K562 (cell line): ENCODE results near the gene FARP1. TPM values are rescaled to one million over a fixed set of nuclear protein-coding genes. Genes with fewer than 3 reads are reported as not detected.

Experiments
- BCL6 ChIP-seq: fragments of 250-450 bp; sonication (Bioruptor Pico); IDR thresholded peaks from 2 replicates; pipeline ENCODE4 v1.4.0; 2020
- BRCA1 ChIP-seq, 2 experiments: fragments of 450-650 bp in 1 of 2; sonication (generic) in 1 of 2; formaldehyde crosslinking in 1 of 2; IDR thresholded peaks; 2 replicates each; pipeline versions ENCODE4 v1.5.0 to v1.6.1; 2017 to 2020; ENCODE audit warnings: mild to moderate bottlenecking in 1 of 2, missing genetic modification reagents in 1 of 2
- FOXJ2 ChIP-seq: fragments of 200-800 bp; sonication (Bioruptor generic); IDR thresholded peaks from 2 replicates; pipeline ENCODE4 v1.6.1; 2016; ENCODE audit warnings: missing genetic modification characterization, missing compliant biosample characterization
- MIER1 ChIP-seq: fragments of 450-650 bp; IDR thresholded peaks from 2 replicates; pipeline ENCODE4 v1.6.1; 2016; ENCODE audit warnings: antibody characterized with exemption, mild to moderate bottlenecking, low read depth
- SAFB2 ChIP-seq: fragments of 200-400 bp; formaldehyde crosslinking; IDR thresholded peaks from 2 replicates; pipeline ENCODE4 v1.6.1; 2018; ENCODE audit warnings: borderline replicate concordance, low read length, low read depth, moderate library complexity; ENCODE audit not compliant: severe bottlenecking
- SLC30A9 ChIP-seq: fragments of 250-450 bp; sonication (Bioruptor Pico); IDR thresholded peaks from 2 replicates; pipeline ENCODE4 v1.8.0; 2022; ENCODE audit warnings: mild to moderate bottlenecking, moderate library complexity
- TAF9B ChIP-seq: fragments of 450-650 bp; IDR thresholded peaks from 2 replicates; pipeline ENCODE4 v1.6.1; 2018; ENCODE audit warnings: mild to moderate bottlenecking; ENCODE audit not compliant: partially characterized antibody
- TRIM28 ChIP-seq: fragments of 450-650 bp; IDR thresholded peaks from 2 replicates; pipeline ENCODE4 v1.6.1; 2017
- ZFP1 ChIP-seq: fragments of 450-650 bp; formaldehyde crosslinking; IDR thresholded peaks from 2 replicates; pipeline ENCODE4 v1.4.0; 2020; ENCODE audit warnings: mild to moderate bottlenecking, mixed read lengths
- ZNF584 ChIP-seq: fragments of 200-800 bp; sonication (Bioruptor generic); IDR thresholded peaks from 2 replicates; pipeline ENCODE4 v1.6.1; 2016; ENCODE audit warnings: low read depth, mild to moderate bottlenecking, missing genetic modification characterization, missing compliant biosample characterization
- ZNF75A ChIP-seq: fragments of 450-650 bp; formaldehyde crosslinking; IDR thresholded peaks from 2 replicates; pipeline ENCODE4 v1.4.0; 2020; ENCODE audit warnings: mild to moderate bottlenecking
- polyA plus RNA-seq, 8 experiments: library from polyadenylated mRNA; depleted of rRNA in 4 of 8; stranded (reverse) in 5 of 8; unstranded in 3 of 8; fragments of >200 nt; fragmentation: Nextera tagmentation in 2 of 8; fragmentation: Illumina TruSeq in 1 of 8; extraction: Ambion mirVana in 2 of 8; extraction: Trizol in 1 of 8; gene quantifications; 2 replicates each; pipeline versions ENCODE4 v1.2.1 to v1.2.3, GENCODE V29; 2011 to 2014; ENCODE audit warnings: inconsistent platforms in 1 of 8, missing spikeins in 1 of 8
- total RNA-seq, 7 experiments: library from RNA; depleted of rRNA in 6 of 7; stranded (reverse); fragments of >200 nt in 6 of 7; fragmentation: Illumina TruSeq in 2 of 7; extraction: Trizol in 2 of 7; gene quantifications; 2 replicates each; pipeline versions ENCODE4 v1.2.1 to v1.2.3, GENCODE V29; 2011 to 2021; ENCODE audit warnings: low replicate concordance in 1 of 7
- TF ChIP-seq, protein P1 (sequence below): fragments of 450-650 bp; IDR thresholded peaks from 2 replicates; pipeline ENCODE4 v1.6.1; 2016; ENCODE audit warnings: missing biosample characterization, missing genetic modification characterization
- TF ChIP-seq, protein P2 (sequence below): sonication (generic); formaldehyde crosslinking; IDR thresholded peaks from 2 replicates; pipeline ENCODE4 v1.4.0; 2020; ENCODE audit warnings: mild to moderate bottlenecking, missing genetic modification reagents
- TF ChIP-seq, protein P3 (sequence below): fragments of 450-650 bp; conservative IDR thresholded peaks from 2 replicates; pipeline ENCODE4 v1.6.1; 2016; ENCODE audit warnings: missing genetic modification characterization, low read depth, mild to moderate bottlenecking, control low read depth, missing compliant biosample characterization
- TF ChIP-seq, protein P4 (sequence below): fragments of 200-800 bp; sonication (Bioruptor generic); IDR thresholded peaks from 2 replicates; pipeline ENCODE4 v1.6.1; 2017; ENCODE audit warnings: missing genetic modification characterization, missing compliant biosample characterization
- TF ChIP-seq, protein P5 (sequence below): IDR thresholded peaks from 3 replicates; pipeline ENCODE4 v1.6.1; 2011; ENCODE audit warnings: borderline replicate concordance, mild to moderate bottlenecking, moderate library complexity; ENCODE audit not compliant: insufficient read length; ENCODE audit errors: extremely low read depth

Gene FARP1
- total and polyA plus RNA-seq, 9 of the 15 experiments (the other 6 are each of a cell fraction or from before 2014, with no cell fraction given): 0.03 to 0.29 (median 0.05) TPM; not detected in 3

DNA sequence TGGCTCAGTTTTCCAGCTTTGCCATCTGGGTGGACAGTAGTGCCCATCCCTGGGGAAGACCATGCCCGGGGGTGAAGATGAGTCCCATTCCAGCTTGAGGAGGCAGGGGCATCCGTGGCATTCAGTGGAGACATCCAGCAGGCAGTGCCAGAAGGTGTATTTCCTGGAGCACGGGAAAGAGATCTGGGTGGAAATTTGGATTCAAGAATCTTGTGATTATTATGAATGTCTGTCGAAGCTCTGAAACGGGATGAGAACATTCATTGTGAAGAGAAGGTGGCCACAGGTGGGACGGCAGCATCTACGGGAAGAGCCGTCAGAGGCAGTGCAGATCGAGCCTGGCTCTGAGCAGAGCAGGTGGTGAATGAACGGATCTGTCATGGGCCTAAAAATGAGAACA is 201.5 kb downstream of the FARP1 start (continued):
- TF ChIP-seq, protein P1, sequence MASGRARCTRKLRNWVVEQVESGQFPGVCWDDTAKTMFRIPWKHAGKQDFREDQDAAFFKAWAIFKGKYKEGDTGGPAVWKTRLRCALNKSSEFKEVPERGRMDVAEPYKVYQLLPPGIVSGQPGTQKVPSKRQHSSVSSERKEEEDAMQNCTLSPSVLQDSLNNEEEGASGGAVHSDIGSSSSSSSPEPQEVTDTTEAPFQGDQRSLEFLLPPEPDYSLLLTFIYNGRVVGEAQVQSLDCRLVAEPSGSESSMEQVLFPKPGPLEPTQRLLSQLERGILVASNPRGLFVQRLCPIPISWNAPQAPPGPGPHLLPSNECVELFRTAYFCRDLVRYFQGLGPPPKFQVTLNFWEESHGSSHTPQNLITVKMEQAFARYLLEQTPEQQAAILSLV: no peak
- no peak for TF ChIP-seq BCL6 (CRISPR knock-in tag)
- no peak for TF ChIP-seq FOXJ2 (tag)
- TF ChIP-seq, protein P2, sequence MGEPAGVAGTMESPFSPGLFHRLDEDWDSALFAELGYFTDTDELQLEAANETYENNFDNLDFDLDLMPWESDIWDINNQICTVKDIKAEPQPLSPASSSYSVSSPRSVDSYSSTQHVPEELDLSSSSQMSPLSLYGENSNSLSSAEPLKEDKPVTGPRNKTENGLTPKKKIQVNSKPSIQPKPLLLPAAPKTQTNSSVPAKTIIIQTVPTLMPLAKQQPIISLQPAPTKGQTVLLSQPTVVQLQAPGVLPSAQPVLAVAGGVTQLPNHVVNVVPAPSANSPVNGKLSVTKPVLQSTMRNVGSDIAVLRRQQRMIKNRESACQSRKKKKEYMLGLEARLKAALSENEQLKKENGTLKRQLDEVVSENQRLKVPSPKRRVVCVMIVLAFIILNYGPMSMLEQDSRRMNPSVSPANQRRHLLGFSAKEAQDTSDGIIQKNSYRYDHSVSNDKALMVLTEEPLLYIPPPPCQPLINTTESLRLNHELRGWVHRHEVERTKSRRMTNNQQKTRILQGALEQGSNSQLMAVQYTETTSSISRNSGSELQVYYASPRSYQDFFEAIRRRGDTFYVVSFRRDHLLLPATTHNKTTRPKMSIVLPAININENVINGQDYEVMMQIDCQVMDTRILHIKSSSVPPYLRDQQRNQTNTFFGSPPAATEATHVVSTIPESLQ (CRISPR knock-in tag): no peak
- no peak for TF ChIP-seq BRCA1 (IDR thresholded peaks at IDR 0.05)
- TF ChIP-seq BRCA1 (CRISPR knock-in tag; IDR thresholded peaks at IDR 0.05): no peak
- TF ChIP-seq, protein P3, sequence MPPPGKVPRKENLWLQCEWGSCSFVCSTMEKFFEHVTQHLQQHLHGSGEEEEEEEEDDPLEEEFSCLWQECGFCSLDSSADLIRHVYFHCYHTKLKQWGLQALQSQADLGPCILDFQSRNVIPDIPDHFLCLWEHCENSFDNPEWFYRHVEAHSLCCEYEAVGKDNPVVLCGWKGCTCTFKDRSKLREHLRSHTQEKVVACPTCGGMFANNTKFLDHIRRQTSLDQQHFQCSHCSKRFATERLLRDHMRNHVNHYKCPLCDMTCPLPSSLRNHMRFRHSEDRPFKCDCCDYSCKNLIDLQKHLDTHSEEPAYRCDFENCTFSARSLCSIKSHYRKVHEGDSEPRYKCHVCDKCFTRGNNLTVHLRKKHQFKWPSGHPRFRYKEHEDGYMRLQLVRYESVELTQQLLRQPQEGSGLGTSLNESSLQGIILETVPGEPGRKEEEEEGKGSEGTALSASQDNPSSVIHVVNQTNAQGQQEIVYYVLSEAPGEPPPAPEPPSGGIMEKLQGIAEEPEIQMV (tag): no peak
- TF ChIP-seq, protein P4, sequence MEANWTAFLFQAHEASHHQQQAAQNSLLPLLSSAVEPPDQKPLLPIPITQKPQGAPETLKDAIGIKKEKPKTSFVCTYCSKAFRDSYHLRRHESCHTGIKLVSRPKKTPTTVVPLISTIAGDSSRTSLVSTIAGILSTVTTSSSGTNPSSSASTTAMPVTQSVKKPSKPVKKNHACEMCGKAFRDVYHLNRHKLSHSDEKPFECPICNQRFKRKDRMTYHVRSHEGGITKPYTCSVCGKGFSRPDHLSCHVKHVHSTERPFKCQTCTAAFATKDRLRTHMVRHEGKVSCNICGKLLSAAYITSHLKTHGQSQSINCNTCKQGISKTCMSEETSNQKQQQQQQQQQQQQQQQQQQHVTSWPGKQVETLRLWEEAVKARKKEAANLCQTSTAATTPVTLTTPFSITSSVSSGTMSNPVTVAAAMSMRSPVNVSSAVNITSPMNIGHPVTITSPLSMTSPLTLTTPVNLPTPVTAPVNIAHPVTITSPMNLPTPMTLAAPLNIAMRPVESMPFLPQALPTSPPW (CRISPR knock-in tag): no peak
- no peak for TF ChIP-seq ZNF75A (CRISPR knock-in tag)
- no peak for TF ChIP-seq SAFB2
- TF ChIP-seq ZFP1 (CRISPR knock-in tag): no peak
- no peak for TF ChIP-seq MIER1
- TF ChIP-seq TAF9B: no peak
- TF ChIP-seq ZNF584 (CRISPR knock-in tag): no peak
- TF ChIP-seq, protein P5, sequence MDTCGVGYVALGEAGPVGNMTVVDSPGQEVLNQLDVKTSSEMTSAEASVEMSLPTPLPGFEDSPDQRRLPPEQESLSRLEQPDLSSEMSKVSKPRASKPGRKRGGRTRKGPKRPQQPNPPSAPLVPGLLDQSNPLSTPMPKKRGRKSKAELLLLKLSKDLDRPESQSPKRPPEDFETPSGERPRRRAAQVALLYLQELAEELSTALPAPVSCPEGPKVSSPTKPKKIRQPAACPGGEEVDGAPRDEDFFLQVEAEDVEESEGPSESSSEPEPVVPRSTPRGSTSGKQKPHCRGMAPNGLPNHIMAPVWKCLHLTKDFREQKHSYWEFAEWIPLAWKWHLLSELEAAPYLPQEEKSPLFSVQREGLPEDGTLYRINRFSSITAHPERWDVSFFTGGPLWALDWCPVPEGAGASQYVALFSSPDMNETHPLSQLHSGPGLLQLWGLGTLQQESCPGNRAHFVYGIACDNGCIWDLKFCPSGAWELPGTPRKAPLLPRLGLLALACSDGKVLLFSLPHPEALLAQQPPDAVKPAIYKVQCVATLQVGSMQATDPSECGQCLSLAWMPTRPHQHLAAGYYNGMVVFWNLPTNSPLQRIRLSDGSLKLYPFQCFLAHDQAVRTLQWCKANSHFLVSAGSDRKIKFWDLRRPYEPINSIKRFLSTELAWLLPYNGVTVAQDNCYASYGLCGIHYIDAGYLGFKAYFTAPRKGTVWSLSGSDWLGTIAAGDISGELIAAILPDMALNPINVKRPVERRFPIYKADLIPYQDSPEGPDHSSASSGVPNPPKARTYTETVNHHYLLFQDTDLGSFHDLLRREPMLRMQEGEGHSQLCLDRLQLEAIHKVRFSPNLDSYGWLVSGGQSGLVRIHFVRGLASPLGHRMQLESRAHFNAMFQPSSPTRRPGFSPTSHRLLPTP: no peak
- no peak for TF ChIP-seq SLC30A9 (CRISPR knock-in tag)
- TF ChIP-seq TRIM28: no peak
